PC-9 (cell line): ENCODE data around the gene TRIM45. TPM values are rescaled to one million over a fixed set of nuclear protein-coding genes. Genes with fewer than 3 reads are reported as not detected.
"Not testable (repeated sequence)": the region's sequence is repeated elsewhere in the genome, so short reads cannot be mapped to it uniquely, and the experiment has no call there.

Experiments
- BruUV-seq: library from RNA; stranded (reverse); fragments of 400-500 nt; replicated peaks from 2 replicates; lab custom pipeline; 2021; lab: Mats Ljungman, UMichigan
- CTCF ChIA-PET: fragments of 300-600 bp; sonication (Branson Sonifier 250); formaldehyde crosslinking; loops from one replicate; lab custom pipeline; 2022; ENCODE audit warnings: antibody characterized with exemption; lab: Charles Lee
- POLR2A ChIA-PET: fragments of 300-600 bp; sonication (Branson Sonifier 250); formaldehyde crosslinking; loops from one replicate; lab custom pipeline; 2022; ENCODE audit warnings: antibody characterized with exemption; ENCODE audit not compliant: unreplicated experiment; lab: Charles Lee
- DNase-seq, 2 experiments: peaks; one replicate each; pipeline versions ENCODE4 v3.0.0 to v3.0.0-alpha.2; 2015 to 2022; ENCODE audit warnings: mixed read lengths in 1 of 2
- H2AFZ ChIP-seq: fragments of 200-600 bp; sonication (generic); 2 replicates; pipeline ENCODE4 v1.8.1; 2017; ENCODE audit warnings: antibody characterized with exemption
- H3F3A ChIP-seq: fragments of 200-600 bp; sonication (generic); 2 replicates; pipeline ENCODE4 v1.8.1; 2017; ENCODE audit warnings: antibody characterized with exemption, mild to moderate bottlenecking, low read depth; ENCODE audit not compliant: insufficient read depth
- H3K27ac ChIP-seq: fragments of 200-600 bp; sonication (generic); 2 replicates; pipeline ENCODE4 v1.6.1; 2016; ENCODE audit warnings: mixed run types
- H3K27me3 ChIP-seq: fragments of 200-600 bp; sonication (generic); 2 replicates; pipeline ENCODE4 v1.6.1; 2016; ENCODE audit warnings: low read depth, mixed run types; ENCODE audit not compliant: insufficient read depth
- H3K36me3 ChIP-seq: fragments of 200-600 bp; sonication (generic); 2 replicates; pipeline ENCODE4 v1.6.1; 2016; ENCODE audit warnings: low read depth, mixed run types
- H3K4me1 ChIP-seq: fragments of 200-600 bp; sonication (generic); replicated peaks from 2 replicates; pipeline ENCODE4 v1.6.1; 2016; ENCODE audit warnings: mixed run types; ENCODE audit not compliant: insufficient read depth
- H3K4me2 ChIP-seq: fragments of 200-600 bp; sonication (generic); 2 replicates; pipeline ENCODE4 v1.6.1; 2017; ENCODE audit warnings: mixed run types
- H3K4me3 ChIP-seq: fragments of 200-600 bp; sonication (generic); 2 replicates; pipeline ENCODE4 v1.6.1; 2016; ENCODE audit warnings: mixed run types
- H3K79me2 ChIP-seq: fragments of 200-600 bp; sonication (generic); 2 replicates; pipeline ENCODE4 v1.6.1; 2017; ENCODE audit warnings: low read depth, mixed run types
- H3K9me2 ChIP-seq: fragments of 200-600 bp; sonication (generic); 2 replicates; pipeline ENCODE4 v1.8.1; 2017; ENCODE audit warnings: mild to moderate bottlenecking; ENCODE audit not compliant: insufficient read depth
- H3K9me3 ChIP-seq: fragments of 200-600 bp; sonication (generic); 2 replicates; pipeline ENCODE4 v1.8.1; 2016; ENCODE audit warnings: low read depth; ENCODE audit not compliant: insufficient read depth
- H4K20me1 ChIP-seq: fragments of 200-600 bp; sonication (generic); 2 replicates; pipeline ENCODE4 v1.8.1; 2017; ENCODE audit not compliant: insufficient read depth
- CTCF ChIP-seq: fragments of 200-600 bp; sonication (generic); conservative IDR thresholded peaks from 2 replicates; pipeline ENCODE4 v1.6.1; 2017; ENCODE audit warnings: mixed run types, antibody characterized with exemption, mild to moderate bottlenecking, moderate library complexity
- EZH2 ChIP-seq: fragments of 200-600 bp; sonication (generic); IDR thresholded peaks from 2 replicates; pipeline ENCODE4 v1.8.0; 2017; ENCODE audit warnings: antibody characterized with exemption, low read depth
- intact Hi-C: fragments of 100-400 bp; cut with micrococcal nuclease; formaldehyde crosslinking; loops from one replicate; pipeline ENCODE4 v1.10.0; 2022; ENCODE audit not compliant: unreplicated experiment
- total RNA-seq: library from RNA; stranded (reverse); gene quantifications from 2 replicates; pipeline ENCODE4 v1.2.3, GENCODE V29; 2021

The TRIM45 gene
- total RNA-seq, 1 experiment from 2014 or later: 10.0 TPM

GRCh38 chr1:117120774-117121588, 568 bp downstream of the TRIM45 start:
- ChIA-PET POLR2A (interaction anchor here (0.6 kb wide), 3 partner anchors 8 to 246 kb away, joined by 4 to 6 read pairs (median 4); partner anchors contain the start of gene MAN1A2), CTCF (interaction anchor here (1.0 kb wide), 1 partner anchor 49 kb away, joined by 5 read pairs; no protein-coding TSS in a partner anchor)
- H2AFZ ChIP-seq: peak overlapping the region; percentile 77
- no peaks in the 10 kb centered on the region for H3K79me2 ChIP-seq
- DNase-seq: peak in 1 of 2 experiments; percentile 45
- TSS peak; percentile 44 for BruUV-seq
- TF ChIP-seq EZH2 (no peak), CTCF (no peak)
- H3K27ac ChIP-seq: no peak overlapping the region
- H3F3A ChIP-seq: no peaks in the 10 kb centered on the region; the same call in 1 of the 2 replicates
- peak overlapping the region; percentile 90 for H3K4me2 ChIP-seq
- intact Hi-C loops: loop anchor here (1.0 to 10.0 kb wide), 4 partner anchors 52 to 486 kb away; partner anchors contain the start of genes MAN1A2 and TENT5C
- no peaks in the 10 kb centered on the region for H3K9me2 ChIP-seq
- no peaks in the 10 kb centered on the region for H4K20me1 ChIP-seq
- H3K9me3 ChIP-seq: no peaks in the 10 kb centered on the region
- H3K36me3 ChIP-seq: no peaks in the 10 kb centered on the region
- peaks cover 7% of the 10 kb centered on the region for H3K4me1 ChIP-seq
- H3K4me3 ChIP-seq: peak overlapping the region; percentile 62
- no peaks in the 10 kb centered on the region for H3K27me3 ChIP-seq

GRCh38 chr1:117119144-117119543, 2.4 kb downstream of the TRIM45 start:
- H4K20me1 ChIP-seq, CTCF ChIA-PET, H3K9me2 ChIP-seq, BruUV-seq, intact Hi-C loops, H3K36me3 ChIP-seq, H3K4me1 ChIP-seq, DNase-seq, H3K27me3 ChIP-seq, H2AFZ ChIP-seq, H3K9me3 ChIP-seq, H3K4me2 ChIP-seq, H3K27ac ChIP-seq, H3K79me2 ChIP-seq, H3F3A ChIP-seq, H3K4me3 ChIP-seq, POLR2A ChIA-PET: not testable (repeated sequence)

- no peaks in the 10 kb centered on the region for H3K9me3 ChIP-seq
- BruUV-seq: no TSS peak
- no peaks in the 10 kb centered on the region for H3K36me3 ChIP-seq
- H2AFZ ChIP-seq: no peak overlapping the region
- H3K27me3 ChIP-seq: no peaks in the 10 kb centered on the region
- TF ChIP-seq CTCF: no peak
- no peak for TF ChIP-seq EZH2
- H4K20me1 ChIP-seq: no peaks in the 10 kb centered on the region
- no peak overlapping the region for H3K4me2 ChIP-seq
- no peaks in the 10 kb centered on the region for H3K79me2 ChIP-seq
- H3K9me2 ChIP-seq: no peaks in the 10 kb centered on the region; the same call in 1 of the 2 replicates
- CTCF ChIA-PET: no interaction called here
- H3K4me3 ChIP-seq: no peak overlapping the region
- intact Hi-C loops: no loop called here
- POLR2A ChIA-PET: no interaction called here
- no peak for DNase-seq
- no peak overlapping the region for H3K27ac ChIP-seq
- H3F3A ChIP-seq: no peaks in the 10 kb centered on the region; the same call in 1 of the 2 replicates
- H3K4me1 ChIP-seq: peaks cover 7% of the 10 kb centered on the region
Measured at GRCh38 chr1:117118137-117118536, 3.4 kb downstream of the TRIM45 start.
